Hepatocyte (in vitro differentiated cells): Measurements from ENCODE around the gene SOX14.

Experiments
- EZH2 ChIP-seq: fragments of 200-600 bp; sonication (generic); IDR thresholded peaks from 2 replicates; pipeline ENCODE4 v1.6.1; 2016; ENCODE audit warnings: antibody characterized with exemption, mild to moderate bottlenecking, borderline replicate concordance
- EZH2phosphoT487 ChIP-seq: fragments of 200-600 bp; sonication (generic); IDR thresholded peaks from one replicate; pipeline ENCODE4 v1.6.1; 2018; ENCODE audit warnings: antibody characterized with exemption, mild to moderate bottlenecking, low read depth, moderate library complexity; ENCODE audit not compliant: unreplicated experiment, severe bottlenecking
- TF ChIP-seq, protein P1 (sequence below): fragments of 200-600 bp; sonication (generic); IDR thresholded peaks from 2 replicates; pipeline ENCODE4 v1.5.1; 2016; ENCODE audit warnings: antibody characterized with exemption, mild to moderate bottlenecking; ENCODE audit not compliant: poor library complexity

- TF ChIP-seq, protein P1, sequence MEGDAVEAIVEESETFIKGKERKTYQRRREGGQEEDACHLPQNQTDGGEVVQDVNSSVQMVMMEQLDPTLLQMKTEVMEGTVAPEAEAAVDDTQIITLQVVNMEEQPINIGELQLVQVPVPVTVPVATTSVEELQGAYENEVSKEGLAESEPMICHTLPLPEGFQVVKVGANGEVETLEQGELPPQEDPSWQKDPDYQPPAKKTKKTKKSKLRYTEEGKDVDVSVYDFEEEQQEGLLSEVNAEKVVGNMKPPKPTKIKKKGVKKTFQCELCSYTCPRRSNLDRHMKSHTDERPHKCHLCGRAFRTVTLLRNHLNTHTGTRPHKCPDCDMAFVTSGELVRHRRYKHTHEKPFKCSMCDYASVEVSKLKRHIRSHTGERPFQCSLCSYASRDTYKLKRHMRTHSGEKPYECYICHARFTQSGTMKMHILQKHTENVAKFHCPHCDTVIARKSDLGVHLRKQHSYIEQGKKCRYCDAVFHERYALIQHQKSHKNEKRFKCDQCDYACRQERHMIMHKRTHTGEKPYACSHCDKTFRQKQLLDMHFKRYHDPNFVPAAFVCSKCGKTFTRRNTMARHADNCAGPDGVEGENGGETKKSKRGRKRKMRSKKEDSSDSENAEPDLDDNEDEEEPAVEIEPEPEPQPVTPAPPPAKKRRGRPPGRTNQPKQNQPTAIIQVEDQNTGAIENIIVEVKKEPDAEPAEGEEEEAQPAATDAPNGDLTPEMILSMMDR = no peak
- TF ChIP-seq EZH2 (no peak), EZH2phosphoT487 (no peak)
Measured at GRCh38 chr3:137809509-137809908, 45.4 kb downstream of the SOX14 start.
